ENCODE results near the gene SYTL1.

- TF ChIP-seq POLR2A (IDR thresholded peaks at IDR 0.05; ENCODE audit: borderline replicate concordance, extremely low read depth, insufficient read depth, insufficient read length) = no peak
- TF ChIP-seq, protein P1, sequence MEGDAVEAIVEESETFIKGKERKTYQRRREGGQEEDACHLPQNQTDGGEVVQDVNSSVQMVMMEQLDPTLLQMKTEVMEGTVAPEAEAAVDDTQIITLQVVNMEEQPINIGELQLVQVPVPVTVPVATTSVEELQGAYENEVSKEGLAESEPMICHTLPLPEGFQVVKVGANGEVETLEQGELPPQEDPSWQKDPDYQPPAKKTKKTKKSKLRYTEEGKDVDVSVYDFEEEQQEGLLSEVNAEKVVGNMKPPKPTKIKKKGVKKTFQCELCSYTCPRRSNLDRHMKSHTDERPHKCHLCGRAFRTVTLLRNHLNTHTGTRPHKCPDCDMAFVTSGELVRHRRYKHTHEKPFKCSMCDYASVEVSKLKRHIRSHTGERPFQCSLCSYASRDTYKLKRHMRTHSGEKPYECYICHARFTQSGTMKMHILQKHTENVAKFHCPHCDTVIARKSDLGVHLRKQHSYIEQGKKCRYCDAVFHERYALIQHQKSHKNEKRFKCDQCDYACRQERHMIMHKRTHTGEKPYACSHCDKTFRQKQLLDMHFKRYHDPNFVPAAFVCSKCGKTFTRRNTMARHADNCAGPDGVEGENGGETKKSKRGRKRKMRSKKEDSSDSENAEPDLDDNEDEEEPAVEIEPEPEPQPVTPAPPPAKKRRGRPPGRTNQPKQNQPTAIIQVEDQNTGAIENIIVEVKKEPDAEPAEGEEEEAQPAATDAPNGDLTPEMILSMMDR (IDR thresholded peaks at IDR 0.05 in 2 of 3, conservative IDR thresholded peaks at IDR 0.05 in 1 of 3; ENCODE audit: borderline replicate concordance in 1 of 3, insufficient read depth in 1 of 3, low read depth in 2 of 3, low read length in 2 of 3) = no peak
Observed at GRCh38 chr1:27298632-27299384, 43.0 kb upstream of the SYTL1 start.
